ENCODE results near the gene CACHD1.

Gene CACHD1

DNA sequence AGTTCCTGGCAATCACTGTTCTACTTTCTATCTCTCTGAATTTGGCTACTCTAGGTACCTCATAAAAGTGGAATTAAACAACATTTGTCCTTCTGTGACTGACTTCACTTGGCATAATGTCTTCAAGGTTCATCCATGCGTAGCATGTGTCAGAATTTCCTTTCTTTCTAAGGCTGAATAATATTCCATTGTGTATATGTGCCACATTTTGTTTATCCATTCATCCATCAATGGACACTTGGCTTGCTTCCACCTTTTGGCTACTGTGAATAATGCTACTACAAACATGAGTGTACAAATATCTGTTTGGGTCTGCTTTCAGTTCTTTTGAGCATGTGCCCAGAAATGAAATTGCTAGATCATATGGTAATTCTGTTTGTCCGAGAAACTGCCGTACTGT lies 14.7 kb downstream of the CACHD1 start:
- Histone ChIP-seq H3K27ac (ENCODE audit: low read length) (no peak overlapping the region), H3K9me3 (ENCODE audit: insufficient read depth, low read length) (no peaks in the 10 kb centered on the region), H3K4me3 (ENCODE audit: low read length) (no peak overlapping the region), H4K20me1 (ENCODE audit: insufficient read depth, low read length) (no peaks in the 10 kb centered on the region), H3K27me3 (ENCODE audit: low read depth, low read length) (no peaks in the 10 kb centered on the region), H3K9ac (ENCODE audit: low read length) (no peak overlapping the region), H3K4me1 (ENCODE audit: low read length) (no peaks in the 10 kb centered on the region), H3K4me2 (ENCODE audit: low read length) (no peak overlapping the region), H2AFZ (ENCODE audit: low read depth, low read length) (no peak overlapping the region), H3K36me3 (replicated peaks; ENCODE audit: low read depth, low read length) (no peaks in the 10 kb centered on the region), H3K79me2 (ENCODE audit: low read length) (no peaks in the 10 kb centered on the region)
- no peak for TF ChIP-seq EZH2phosphoT487 (IDR thresholded peaks at IDR 0.05; ENCODE audit: low read depth)
- TF ChIP-seq, protein P1, sequence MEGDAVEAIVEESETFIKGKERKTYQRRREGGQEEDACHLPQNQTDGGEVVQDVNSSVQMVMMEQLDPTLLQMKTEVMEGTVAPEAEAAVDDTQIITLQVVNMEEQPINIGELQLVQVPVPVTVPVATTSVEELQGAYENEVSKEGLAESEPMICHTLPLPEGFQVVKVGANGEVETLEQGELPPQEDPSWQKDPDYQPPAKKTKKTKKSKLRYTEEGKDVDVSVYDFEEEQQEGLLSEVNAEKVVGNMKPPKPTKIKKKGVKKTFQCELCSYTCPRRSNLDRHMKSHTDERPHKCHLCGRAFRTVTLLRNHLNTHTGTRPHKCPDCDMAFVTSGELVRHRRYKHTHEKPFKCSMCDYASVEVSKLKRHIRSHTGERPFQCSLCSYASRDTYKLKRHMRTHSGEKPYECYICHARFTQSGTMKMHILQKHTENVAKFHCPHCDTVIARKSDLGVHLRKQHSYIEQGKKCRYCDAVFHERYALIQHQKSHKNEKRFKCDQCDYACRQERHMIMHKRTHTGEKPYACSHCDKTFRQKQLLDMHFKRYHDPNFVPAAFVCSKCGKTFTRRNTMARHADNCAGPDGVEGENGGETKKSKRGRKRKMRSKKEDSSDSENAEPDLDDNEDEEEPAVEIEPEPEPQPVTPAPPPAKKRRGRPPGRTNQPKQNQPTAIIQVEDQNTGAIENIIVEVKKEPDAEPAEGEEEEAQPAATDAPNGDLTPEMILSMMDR (IDR thresholded peaks at IDR 0.05; ENCODE audit: low read depth, low read length), result no peak

DNA sequence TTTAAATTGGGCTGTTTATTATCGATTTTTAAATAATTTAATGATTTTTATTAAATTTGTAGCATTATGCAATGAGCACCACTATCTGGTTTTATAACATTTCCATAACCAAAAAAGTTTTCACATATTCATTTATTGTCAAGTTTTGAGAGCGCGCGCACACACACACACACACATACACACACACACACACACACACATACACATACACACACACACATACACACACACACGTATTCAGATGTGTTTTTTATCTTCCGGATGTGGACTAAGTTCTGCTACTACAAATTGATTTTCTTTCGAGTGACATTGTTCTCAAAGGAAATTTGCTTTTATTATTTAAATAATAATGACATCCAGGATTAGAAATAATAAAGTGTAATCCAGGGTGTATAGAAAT lies 16.3 kb downstream of the CACHD1 start:
- Histone ChIP-seq H3K4me1 (ENCODE audit: low read length) (no peaks in the 10 kb centered on the region; the same call in 1 of the 2 replicates), H3K4me2 (ENCODE audit: low read length) (no peak overlapping the region), H3K27ac (ENCODE audit: low read length) (no peak overlapping the region), H3K27me3 (ENCODE audit: low read depth, low read length) (no peaks in the 10 kb centered on the region), H2AFZ (ENCODE audit: low read depth, low read length) (no peak overlapping the region), H4K20me1 (ENCODE audit: insufficient read depth, low read length) (no peaks in the 10 kb centered on the region), H3K9me3 (ENCODE audit: insufficient read depth, low read length) (no peaks in the 10 kb centered on the region), H3K36me3 (replicated peaks; ENCODE audit: low read depth, low read length) (no peaks in the 10 kb centered on the region), H3K4me3 (ENCODE audit: low read length) (no peak overlapping the region), H3K9ac (ENCODE audit: low read length) (no peak overlapping the region), H3K79me2 (ENCODE audit: low read length) (no peaks in the 10 kb centered on the region)
- TF ChIP-seq, protein P1 (IDR thresholded peaks at IDR 0.05; ENCODE audit: low read depth, low read length), result no peak
- no peak for TF ChIP-seq EZH2phosphoT487 (IDR thresholded peaks at IDR 0.05; ENCODE audit: low read depth)

DNA sequence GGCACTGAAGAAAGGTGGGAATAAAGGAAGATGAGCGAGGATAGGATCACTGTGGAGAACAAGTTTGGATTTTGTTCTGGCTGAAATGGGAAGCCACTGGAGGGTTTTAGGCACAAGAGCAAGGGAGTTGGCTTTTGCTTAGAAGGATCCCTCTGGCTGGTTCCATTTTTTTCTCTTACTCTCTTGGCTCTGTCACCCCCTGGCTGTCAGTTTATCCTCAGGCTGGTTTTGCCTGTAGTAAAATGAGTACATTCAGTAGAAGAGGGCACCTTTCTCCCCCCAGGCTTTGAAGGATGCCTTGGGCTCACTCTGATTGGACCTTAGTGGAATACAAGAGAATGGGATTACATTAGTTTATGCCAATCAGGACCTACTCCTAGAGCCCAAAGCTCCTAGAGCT lies 17.1 kb downstream of the CACHD1 start:
- H3K4me1 ChIP-seq (ENCODE audit: low read length), result no peaks in the 10 kb centered on the region; the same call in 1 of the 2 replicates
- H3K79me2 ChIP-seq (ENCODE audit: low read length), result no peaks in the 10 kb centered on the region
- H3K9me3 ChIP-seq (ENCODE audit: insufficient read depth, low read length), result no peaks in the 10 kb centered on the region
- TF ChIP-seq, protein P1 (IDR thresholded peaks at IDR 0.05; ENCODE audit: low read depth, low read length), result peak; percentile 15; the same call in 1 of the 2 replicates
- TF ChIP-seq EZH2phosphoT487 (IDR thresholded peaks at IDR 0.05; ENCODE audit: low read depth), result no peak
- no peaks in the 10 kb centered on the region for H4K20me1 ChIP-seq (ENCODE audit: insufficient read depth, low read length)
- H3K36me3 ChIP-seq (replicated peaks; ENCODE audit: low read depth, low read length), result no peaks in the 10 kb centered on the region
- no peak overlapping the region for H3K4me2 ChIP-seq (ENCODE audit: low read length)
- no peak overlapping the region for H3K4me3 ChIP-seq (ENCODE audit: low read length)
- H2AFZ ChIP-seq (ENCODE audit: low read depth, low read length), result no peak overlapping the region
- no peak overlapping the region for H3K9ac ChIP-seq (ENCODE audit: low read length)
- no peaks in the 10 kb centered on the region for H3K27me3 ChIP-seq (ENCODE audit: low read depth, low read length)
- no peak overlapping the region for H3K27ac ChIP-seq (ENCODE audit: low read length)

DNA sequence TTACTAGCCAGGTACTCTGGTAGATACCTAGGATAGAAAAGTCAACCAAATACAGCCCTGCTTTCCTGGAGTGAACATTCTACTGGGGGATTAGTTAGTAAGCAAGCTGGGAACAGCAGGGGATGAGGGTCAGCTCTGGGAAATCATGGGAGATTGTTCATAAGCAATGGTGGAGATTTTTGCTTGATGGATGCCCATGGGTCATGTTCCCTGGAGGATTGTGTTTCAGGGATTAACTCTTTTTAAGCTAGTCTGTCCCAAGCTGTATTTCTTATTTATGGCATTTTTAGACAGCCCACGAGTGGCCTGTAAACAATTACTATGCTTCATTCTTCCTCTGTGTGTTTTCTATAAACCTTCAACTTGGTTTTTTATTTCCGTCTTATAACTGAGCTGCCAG lies 18.9 kb downstream of the CACHD1 start:
- Histone ChIP-seq H3K9me3 (ENCODE audit: insufficient read depth, low read length) (no peaks in the 10 kb centered on the region), H2AFZ (ENCODE audit: low read depth, low read length) (no peak overlapping the region), H3K9ac (ENCODE audit: low read length) (no peak overlapping the region), H3K27ac (ENCODE audit: low read length) (no peak overlapping the region), H3K36me3 (replicated peaks; ENCODE audit: low read depth, low read length) (no peaks in the 10 kb centered on the region), H4K20me1 (ENCODE audit: insufficient read depth, low read length) (no peaks in the 10 kb centered on the region), H3K4me3 (ENCODE audit: low read length) (no peak overlapping the region), H3K79me2 (ENCODE audit: low read length) (no peaks in the 10 kb centered on the region), H3K27me3 (ENCODE audit: low read depth, low read length) (no peaks in the 10 kb centered on the region), H3K4me2 (ENCODE audit: low read length) (no peak overlapping the region), H3K4me1 (ENCODE audit: low read length) (no peaks in the 10 kb centered on the region; the same call in 1 of the 2 replicates)
- no peak for TF ChIP-seq EZH2phosphoT487 (IDR thresholded peaks at IDR 0.05; ENCODE audit: low read depth)
- TF ChIP-seq, protein P1 (IDR thresholded peaks at IDR 0.05; ENCODE audit: low read depth, low read length), result no peak
